ENCODE data around the gene TSPAN5. TPM values are rescaled to one million over a fixed set of nuclear protein-coding genes. Genes with fewer than 3 reads are reported as not detected.

Gene TSPAN5
- polyA plus RNA-seq, 1 donor from 2014 or later: 18.8 TPM

DNA sequence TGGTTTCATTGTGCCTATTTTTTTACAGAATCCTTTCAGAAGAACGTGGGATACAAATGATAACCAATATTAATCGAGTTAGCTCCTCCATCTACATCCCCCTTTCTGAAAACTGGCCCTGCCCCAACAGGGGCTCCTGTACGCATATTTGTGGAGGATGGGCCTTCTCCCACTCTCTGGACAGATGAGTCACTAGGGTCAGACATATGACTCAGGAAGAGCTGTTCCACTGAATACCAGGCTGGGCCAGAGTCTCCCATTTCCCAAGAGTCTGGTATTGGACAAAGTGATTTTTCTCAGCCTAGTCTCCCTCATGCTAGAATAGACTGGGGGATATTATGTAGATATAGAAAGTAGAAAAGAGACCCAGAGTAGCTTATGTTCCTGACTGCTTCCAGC lies 142.4 kb downstream of the TSPAN5 start:
- Histone ChIP-seq H3K4me2 (ENCODE audit: low read length) (no peak overlapping the region), H3K9ac (ENCODE audit: low read length) (no peak overlapping the region), H3K79me2 (replicated peaks; ENCODE audit: insufficient read depth, low read length) (peaks cover under 1% of the 10 kb centered on the region), H4K20me1 (ENCODE audit: insufficient read depth) (no peaks in the 10 kb centered on the region), H3K27ac (ENCODE audit: low read length) (no peak overlapping the region), H3K36me3 (ENCODE audit: insufficient read depth, low read length) (no peaks in the 10 kb centered on the region), H3K9me3 (ENCODE audit: low read length) (no peaks in the 10 kb centered on the region), H3K27me3 (ENCODE audit: insufficient read depth, low read depth, low read length) (no peaks in the 10 kb centered on the region), H3F3A (ENCODE audit: insufficient read depth, low read length, poor library complexity, severe bottlenecking) (no peaks in the 10 kb centered on the region), H3K9me2 (ENCODE audit: insufficient read depth, low read length) (no peaks in the 10 kb centered on the region), H2AFZ (ENCODE audit: low read depth, low read length) (no peak overlapping the region), H3K4me3 (ENCODE audit: low read length) (no peak overlapping the region)
- TF ChIP-seq TAF1 (IDR thresholded peaks at IDR 0.05; ENCODE audit: low read depth) (no peak), CTCF (IDR thresholded peaks at IDR 0.05; ENCODE audit: poor library complexity, severe bottlenecking) (no peak), EZH2 (IDR thresholded peaks at IDR 0.05; ENCODE audit: borderline replicate concordance, insufficient read depth, low read length, poor library complexity, severe bottlenecking) (no peak), SMC3 (conservative IDR thresholded peaks at IDR 0.05; ENCODE audit: poor library complexity) (no peak), EP300 (conservative IDR thresholded peaks at IDR 0.05; ENCODE audit: poor library complexity, severe bottlenecking) (no peak), MXI1 (conservative IDR thresholded peaks at IDR 0.05; ENCODE audit: poor library complexity, severe bottlenecking) (no peak), POLR2AphosphoS5 (IDR thresholded peaks at IDR 0.05) (no peak)
- TF ChIP-seq, protein P1, sequence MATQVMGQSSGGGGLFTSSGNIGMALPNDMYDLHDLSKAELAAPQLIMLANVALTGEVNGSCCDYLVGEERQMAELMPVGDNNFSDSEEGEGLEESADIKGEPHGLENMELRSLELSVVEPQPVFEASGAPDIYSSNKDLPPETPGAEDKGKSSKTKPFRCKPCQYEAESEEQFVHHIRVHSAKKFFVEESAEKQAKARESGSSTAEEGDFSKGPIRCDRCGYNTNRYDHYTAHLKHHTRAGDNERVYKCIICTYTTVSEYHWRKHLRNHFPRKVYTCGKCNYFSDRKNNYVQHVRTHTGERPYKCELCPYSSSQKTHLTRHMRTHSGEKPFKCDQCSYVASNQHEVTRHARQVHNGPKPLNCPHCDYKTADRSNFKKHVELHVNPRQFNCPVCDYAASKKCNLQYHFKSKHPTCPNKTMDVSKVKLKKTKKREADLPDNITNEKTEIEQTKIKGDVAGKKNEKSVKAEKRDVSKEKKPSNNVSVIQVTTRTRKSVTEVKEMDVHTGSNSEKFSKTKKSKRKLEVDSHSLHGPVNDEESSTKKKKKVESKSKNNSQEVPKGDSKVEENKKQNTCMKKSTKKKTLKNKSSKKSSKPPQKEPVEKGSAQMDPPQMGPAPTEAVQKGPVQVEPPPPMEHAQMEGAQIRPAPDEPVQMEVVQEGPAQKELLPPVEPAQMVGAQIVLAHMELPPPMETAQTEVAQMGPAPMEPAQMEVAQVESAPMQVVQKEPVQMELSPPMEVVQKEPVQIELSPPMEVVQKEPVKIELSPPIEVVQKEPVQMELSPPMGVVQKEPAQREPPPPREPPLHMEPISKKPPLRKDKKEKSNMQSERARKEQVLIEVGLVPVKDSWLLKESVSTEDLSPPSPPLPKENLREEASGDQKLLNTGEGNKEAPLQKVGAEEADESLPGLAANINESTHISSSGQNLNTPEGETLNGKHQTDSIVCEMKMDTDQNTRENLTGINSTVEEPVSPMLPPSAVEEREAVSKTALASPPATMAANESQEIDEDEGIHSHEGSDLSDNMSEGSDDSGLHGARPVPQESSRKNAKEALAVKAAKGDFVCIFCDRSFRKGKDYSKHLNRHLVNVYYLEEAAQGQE (IDR thresholded peaks at IDR 0.05; ENCODE audit: borderline replicate concordance): no peak

DNA sequence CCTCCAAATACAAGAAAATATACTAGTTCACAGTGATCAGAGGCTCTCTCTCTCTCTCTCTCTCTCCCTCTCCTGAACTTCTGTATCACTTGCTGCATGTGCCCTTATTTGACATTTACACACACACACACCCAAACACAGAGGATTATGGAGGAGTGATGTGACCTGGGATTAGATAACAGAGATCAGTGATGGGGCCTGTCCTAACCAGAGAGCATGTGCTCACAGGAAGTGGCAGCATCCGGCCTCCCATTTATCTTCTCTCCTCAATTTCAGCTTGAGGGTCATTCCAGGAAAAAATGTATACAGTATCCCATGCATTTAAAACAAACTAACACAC lies 143.0 kb downstream of the TSPAN5 start:
- no peaks in the 10 kb centered on the region for H3K36me3 ChIP-seq (ENCODE audit: insufficient read depth, low read length)
- H2AFZ ChIP-seq (ENCODE audit: low read depth, low read length): no peak overlapping the region
- no peaks in the 10 kb centered on the region for H3K27me3 ChIP-seq (ENCODE audit: insufficient read depth, low read depth, low read length)
- TF ChIP-seq MXI1 (conservative IDR thresholded peaks at IDR 0.05; ENCODE audit: poor library complexity, severe bottlenecking) (no peak), SMC3 (conservative IDR thresholded peaks at IDR 0.05; ENCODE audit: poor library complexity) (no peak)
- no peak overlapping the region for H3K9ac ChIP-seq (ENCODE audit: low read length)
- H4K20me1 ChIP-seq (ENCODE audit: insufficient read depth): no peaks in the 10 kb centered on the region
- H3K4me3 ChIP-seq (ENCODE audit: low read length): no peak overlapping the region
- H3K9me2 ChIP-seq (ENCODE audit: insufficient read depth, low read length): no peaks in the 10 kb centered on the region
- no peaks in the 10 kb centered on the region for H3F3A ChIP-seq (ENCODE audit: insufficient read depth, low read length, poor library complexity, severe bottlenecking)
- H3K9me3 ChIP-seq (ENCODE audit: low read length): no peaks in the 10 kb centered on the region
- peaks cover 4% of the 10 kb centered on the region for H3K79me2 ChIP-seq (replicated peaks; ENCODE audit: insufficient read depth, low read length)
- H3K27ac ChIP-seq (ENCODE audit: low read length): peak overlapping the region; percentile 41
- H3K4me2 ChIP-seq (ENCODE audit: low read length): no peak overlapping the region

Data from neural cell (in vitro differentiated cells).